ENCODE results near the gene DYRK2. TPM values are rescaled to one million over a fixed set of nuclear protein-coding genes. Genes with fewer than 3 reads are reported as not detected.

The DYRK2 gene
- total RNA-seq, 1 donor from 2014 or later: 40.3 TPM

GRCh38 chr12:67705394-67706370 lies 57.1 kb downstream of the DYRK2 start:
- ATAC-seq (ENCODE audit: low read depth) (no peak), DNase-seq (no peak)
- Mint-ChIP-seq H3K36me3 (ENCODE audit: low read depth) (no peaks in the 10 kb centered on the region), H3K27me3 (peaks cover 3% of the 10 kb centered on the region), H3K4me3 (no peak overlapping the region), H3K4me1 (peaks cover 21% of the 10 kb centered on the region), H3K27ac (no peak overlapping the region), H3K9me3 (no peaks in the 10 kb centered on the region)
- ChIA-PET CTCF (no interaction called here), POLR2A (no interaction called here)
- no peak for TF ChIP-seq CTCF (IDR thresholded peaks at IDR 0.05)
- intact Hi-C loops (cut with micrococcal nuclease): no loop called here

- intact Hi-C loops (cut with micrococcal nuclease): no loop called here
- Mint-ChIP-seq H3K9me3 (no peaks in the 10 kb centered on the region), H3K4me3 (no peak overlapping the region), H3K27me3 (peaks cover 2% of the 10 kb centered on the region), H3K4me1 (peaks cover 14% of the 10 kb centered on the region), H3K36me3 (ENCODE audit: low read depth) (no peaks in the 10 kb centered on the region), H3K27ac (no peak overlapping the region)
- ATAC-seq (ENCODE audit: low read depth): no peak
- no peak for DNase-seq
- TF ChIP-seq CTCF (IDR thresholded peaks at IDR 0.05): no peak
- ChIA-PET POLR2A (no interaction called here), CTCF (no interaction called here)
These were observed 60.9 kb downstream of the DYRK2 start for GRCh38 chr12:67709367-67709954.

- POLR2A ChIA-PET: no interaction called here
- CTCF ChIA-PET: no interaction called here
- intact Hi-C loops (cut with micrococcal nuclease): no loop called here
- no peak for TF ChIP-seq CTCF (IDR thresholded peaks at IDR 0.05)
- H3K36me3 Mint-ChIP-seq (ENCODE audit: low read depth): no peaks in the 10 kb centered on the region
- H3K9me3 Mint-ChIP-seq: no peaks in the 10 kb centered on the region
- H3K27ac Mint-ChIP-seq: no peak overlapping the region
- ATAC-seq (ENCODE audit: low read depth) (peak; percentile 66), DNase-seq (no peak)
- peaks cover 2% of the 10 kb centered on the region for H3K27me3 Mint-ChIP-seq
- no peak overlapping the region for H3K4me3 Mint-ChIP-seq
- H3K4me1 Mint-ChIP-seq: peaks cover 10% of the 10 kb centered on the region
These were observed 62.0 kb downstream of the DYRK2 start for GRCh38 chr12:67710582-67710981.

GRCh38 chr12:67712011-67712410 lies 63.5 kb downstream of the DYRK2 start:
- no peak for ATAC-seq (ENCODE audit: low read depth)
- no peak overlapping the region for H3K4me3 Mint-ChIP-seq
- H3K27ac Mint-ChIP-seq: no peak overlapping the region
- no peak for DNase-seq
- peaks cover 10% of the 10 kb centered on the region for H3K4me1 Mint-ChIP-seq
- H3K9me3 Mint-ChIP-seq: no peaks in the 10 kb centered on the region
- no peaks in the 10 kb centered on the region for H3K27me3 Mint-ChIP-seq
- CTCF ChIA-PET: no interaction called here
- intact Hi-C loops (cut with micrococcal nuclease): no loop called here
- POLR2A ChIA-PET: interaction anchor here (0.5 kb wide), 1 partner anchor 86 kb away, joined by 6 read pairs; no protein-coding TSS in a partner anchor
- TF ChIP-seq CTCF (IDR thresholded peaks at IDR 0.05): no peak
- no peaks in the 10 kb centered on the region for H3K36me3 Mint-ChIP-seq (ENCODE audit: low read depth)

GRCh38 chr12:67714648-67715047 lies 66.1 kb downstream of the DYRK2 start:
- POLR2A ChIA-PET: no interaction called here
- Mint-ChIP-seq H3K27ac (no peak overlapping the region), H3K4me1 (peaks cover 10% of the 10 kb centered on the region)

More at GRCh38 chr12:67714648-67715047, 66.1 kb downstream of the DYRK2 start:
- ATAC-seq (ENCODE audit: low read depth): no peak
- Mint-ChIP-seq H3K9me3 (no peaks in the 10 kb centered on the region), H3K27me3 (peaks cover 3% of the 10 kb centered on the region), H3K4me3 (no peak overlapping the region), H3K36me3 (ENCODE audit: low read depth) (no peaks in the 10 kb centered on the region)
- DNase-seq: no peak
- intact Hi-C loops (cut with micrococcal nuclease): no loop called here
- CTCF ChIA-PET: no interaction called here
- no peak for TF ChIP-seq CTCF (IDR thresholded peaks at IDR 0.05)

Measured in activated B cell treated with CpG ODN at 0.5 μM for 24 hours (primary cell).